Smooth muscle cell (in vitro differentiated cells): Measurements from ENCODE around the gene COL24A1. TPM values are rescaled to one million over a fixed set of nuclear protein-coding genes. Genes with fewer than 3 reads are reported as not detected.
"Not testable (repeated sequence)": the region's sequence is repeated elsewhere in the genome, so short reads cannot be mapped to it uniquely, and the experiment has no call there.

Source experiments
- DNase-seq: peaks from one replicate; lab custom pipeline; 2025; ENCODE audit not compliant: unreplicated experiment; lab: John Stamatoyannopoulos, UW
- H2AFZ ChIP-seq: fragments of 200-600 bp; sonication (generic); 2 replicates; pipeline ENCODE4 v1.6.0; 2016; ENCODE audit warnings: antibody characterized with exemption, low read depth, mild to moderate bottlenecking
- H3F3A ChIP-seq: fragments of 200-600 bp; sonication (generic); 2 replicates; pipeline ENCODE4 v1.6.0; 2017; ENCODE audit warnings: antibody characterized with exemption, low read depth
- H3K27ac ChIP-seq: fragments of 200-600 bp; sonication (generic); 2 replicates; pipeline ENCODE4 v1.5.1; 2016; ENCODE audit warnings: low read depth, mild to moderate bottlenecking
- H3K27me3 ChIP-seq: fragments of 200-600 bp; sonication (generic); 2 replicates; pipeline ENCODE4 v1.6.1; 2016; ENCODE audit warnings: low read depth, mild to moderate bottlenecking
- H3K36me3 ChIP-seq: fragments of 200-600 bp; sonication (generic); 2 replicates; pipeline ENCODE4 v1.5.1; 2016; ENCODE audit warnings: low read depth
- H3K4me1 ChIP-seq: fragments of 200-600 bp; sonication (generic); 2 replicates; pipeline ENCODE4 v1.5.1; 2016; ENCODE audit warnings: low read depth
- H3K4me2 ChIP-seq: fragments of 200-600 bp; sonication (generic); 2 replicates; pipeline ENCODE4 v1.6.0; 2016; ENCODE audit warnings: mild to moderate bottlenecking
- H3K4me3 ChIP-seq: fragments of 200-600 bp; sonication (generic); 2 replicates; pipeline ENCODE4 v1.5.1; 2016; ENCODE audit warnings: mild to moderate bottlenecking
- H3K79me2 ChIP-seq: fragments of 200-600 bp; sonication (generic); 2 replicates; pipeline ENCODE4 v1.6.0; 2016; ENCODE audit warnings: low read depth, mild to moderate bottlenecking
- H3K9ac ChIP-seq: fragments of 200-600 bp; sonication (generic); 2 replicates; pipeline ENCODE4 v1.6.0; 2016; ENCODE audit warnings: low read depth
- H3K9me3 ChIP-seq: fragments of 200-600 bp; sonication (generic); replicated peaks from 2 replicates; pipeline ENCODE4 v1.5.1; 2016; ENCODE audit warnings: low read depth
- H4K20me1 ChIP-seq: fragments of 200-600 bp; sonication (generic); 2 replicates; pipeline ENCODE4 v1.6.0; 2016; ENCODE audit warnings: low read depth
- WGBS: methylation state at CpG from one replicate; pipeline ENCODE4 v1.1.7; 2016; ENCODE audit warnings: low lambda C conversion rate; 5-methylcytosine and 5-hydroxymethylcytosine counted together
- polyA plus RNA-seq: library from polyadenylated mRNA; unstranded; fragments of >200 nt; fragmentation: Nextera tagmentation; extraction: Ambion mirVana; gene quantifications from 2 replicates; pipeline ENCODE4 v1.2.1, GENCODE V29; 2016
- total RNA-seq: library from RNA; depleted of rRNA; stranded (reverse); fragments of >200 nt; gene quantifications from 2 replicates; pipeline ENCODE4 v1.2.3, GENCODE V29; 2014
- TF ChIP-seq, protein P1 (sequence below): fragments of 200-600 bp; sonication (generic); IDR thresholded peaks from 2 replicates; pipeline ENCODE4 v1.5.1; 2017; ENCODE audit warnings: borderline replicate concordance, mild to moderate bottlenecking, antibody characterized with exemption; ENCODE audit not compliant: insufficient read depth, poor library complexity, severe bottlenecking

The COL24A1 gene
- total and polyA plus RNA-seq, 2 experiments from 2014 or later = 1.5 to 3.2 TPM

DNA sequence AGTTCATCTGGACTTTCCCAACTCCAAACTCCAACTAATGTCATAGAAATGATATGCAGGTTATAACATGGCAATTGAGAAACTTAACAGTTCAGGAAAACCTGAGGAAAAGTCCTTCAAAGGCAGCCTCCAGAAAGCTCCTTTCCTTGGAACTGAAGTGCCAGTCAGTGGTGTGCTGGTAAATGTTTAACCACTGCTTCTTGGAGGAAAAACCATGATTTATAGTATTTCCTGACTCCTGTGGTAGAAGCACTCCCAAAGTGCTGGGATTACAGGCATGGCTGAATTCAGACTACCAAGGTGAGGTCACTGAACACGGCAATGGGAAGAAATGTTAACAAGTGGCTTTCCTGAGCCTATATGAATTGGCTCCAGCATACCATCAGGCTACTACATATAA, 421.6 kb downstream of the COL24A1 start:
- H3K27ac ChIP-seq = no peak overlapping the region
- no peak overlapping the region for H3K9ac ChIP-seq
- DNase-seq = no peak
- no peaks in the 10 kb centered on the region for H3K9me3 ChIP-seq
- TF ChIP-seq, protein P1, sequence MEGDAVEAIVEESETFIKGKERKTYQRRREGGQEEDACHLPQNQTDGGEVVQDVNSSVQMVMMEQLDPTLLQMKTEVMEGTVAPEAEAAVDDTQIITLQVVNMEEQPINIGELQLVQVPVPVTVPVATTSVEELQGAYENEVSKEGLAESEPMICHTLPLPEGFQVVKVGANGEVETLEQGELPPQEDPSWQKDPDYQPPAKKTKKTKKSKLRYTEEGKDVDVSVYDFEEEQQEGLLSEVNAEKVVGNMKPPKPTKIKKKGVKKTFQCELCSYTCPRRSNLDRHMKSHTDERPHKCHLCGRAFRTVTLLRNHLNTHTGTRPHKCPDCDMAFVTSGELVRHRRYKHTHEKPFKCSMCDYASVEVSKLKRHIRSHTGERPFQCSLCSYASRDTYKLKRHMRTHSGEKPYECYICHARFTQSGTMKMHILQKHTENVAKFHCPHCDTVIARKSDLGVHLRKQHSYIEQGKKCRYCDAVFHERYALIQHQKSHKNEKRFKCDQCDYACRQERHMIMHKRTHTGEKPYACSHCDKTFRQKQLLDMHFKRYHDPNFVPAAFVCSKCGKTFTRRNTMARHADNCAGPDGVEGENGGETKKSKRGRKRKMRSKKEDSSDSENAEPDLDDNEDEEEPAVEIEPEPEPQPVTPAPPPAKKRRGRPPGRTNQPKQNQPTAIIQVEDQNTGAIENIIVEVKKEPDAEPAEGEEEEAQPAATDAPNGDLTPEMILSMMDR = no peak
- H3K27me3 ChIP-seq = no peaks in the 10 kb centered on the region
- WGBS = 88% methylated on average over 1 of the region's 1 CpG
- H3K4me2 ChIP-seq = no peak overlapping the region
- no peak overlapping the region for H2AFZ ChIP-seq
- no peaks in the 10 kb centered on the region for H3F3A ChIP-seq
- H3K36me3 ChIP-seq = no peaks in the 10 kb centered on the region
- H4K20me1 ChIP-seq = no peaks in the 10 kb centered on the region
- H3K4me1 ChIP-seq = no peaks in the 10 kb centered on the region
- H3K4me3 ChIP-seq = no peak overlapping the region
- H3K79me2 ChIP-seq = no peaks in the 10 kb centered on the region

DNA sequence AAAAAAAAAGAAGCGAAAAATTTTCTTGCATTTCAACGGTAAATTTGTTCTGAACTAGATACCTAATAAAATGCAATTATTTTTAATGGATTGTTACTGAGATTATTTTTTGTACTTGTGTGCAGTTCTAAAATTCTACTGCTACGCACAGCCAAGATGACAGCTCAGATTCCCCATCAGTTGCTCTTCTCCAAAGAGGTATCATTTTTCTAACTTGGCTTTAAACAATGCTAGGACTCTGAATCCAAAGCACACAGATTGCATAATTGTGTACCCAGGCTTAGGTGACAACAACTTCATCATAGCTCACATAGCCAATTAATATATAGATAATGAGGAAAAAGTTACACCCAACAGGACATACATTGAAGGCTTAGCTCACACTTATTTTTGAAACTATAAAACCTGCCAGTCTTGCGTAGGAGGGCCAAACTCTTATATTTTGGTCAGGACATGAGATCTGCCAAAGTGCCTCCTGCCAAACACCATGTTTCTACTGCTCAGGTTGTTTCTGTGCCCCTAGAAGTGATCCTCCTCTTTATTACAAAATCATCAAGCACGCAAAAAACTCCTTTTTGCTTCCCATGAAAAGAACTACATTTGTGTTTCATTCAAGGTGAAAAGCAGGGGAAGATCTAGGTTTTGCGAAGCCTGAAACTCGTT, 437.8 kb downstream of the COL24A1 start:
- Histone ChIP-seq H3F3A (no peaks in the 10 kb centered on the region), H4K20me1 (no peaks in the 10 kb centered on the region), H3K27ac (no peak overlapping the region), H3K79me2 (no peaks in the 10 kb centered on the region), H3K4me1 (no peaks in the 10 kb centered on the region), H3K4me2 (no peak overlapping the region), H3K9me3 (no peaks in the 10 kb centered on the region), H2AFZ (no peak overlapping the region), H3K4me3 (no peak overlapping the region), H3K36me3 (no peaks in the 10 kb centered on the region), H3K9ac (no peak overlapping the region), H3K27me3 (no peaks in the 10 kb centered on the region)
- TF ChIP-seq, protein P1 = no peak
- 92% methylated on average over 7 of the region's 7 CpGs for WGBS
- no peak for DNase-seq

DNA sequence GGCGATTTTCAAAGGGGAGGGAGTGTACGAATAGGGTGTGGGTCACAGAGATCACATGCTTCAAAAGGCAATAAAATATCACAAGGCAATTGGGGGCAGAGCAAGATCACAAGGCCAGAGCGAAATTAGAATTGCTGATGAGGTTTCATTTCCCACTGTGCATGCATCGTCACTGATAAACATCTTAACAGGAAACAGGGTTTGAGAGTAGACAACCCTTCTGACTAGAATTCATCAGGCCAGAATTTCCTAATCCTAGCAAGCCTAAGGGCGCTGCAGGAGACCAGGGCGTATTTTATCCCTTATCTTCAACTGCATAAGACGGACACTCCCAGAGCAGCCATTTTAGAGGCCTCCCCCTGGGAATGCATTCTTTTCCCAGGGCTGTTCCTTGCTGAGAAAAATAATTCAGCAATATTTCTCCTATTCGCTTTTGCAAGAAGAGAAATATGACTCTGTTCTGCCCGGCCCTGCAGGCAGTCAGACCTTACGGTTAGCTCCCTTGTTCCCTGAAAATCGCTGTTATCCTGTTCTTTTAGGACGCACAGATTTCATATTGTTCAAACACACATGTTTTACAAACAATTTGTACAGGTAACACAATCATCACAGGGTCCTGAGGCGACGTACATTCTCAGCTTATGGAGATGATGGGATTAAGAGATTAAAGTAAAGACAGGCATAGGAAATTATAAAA, 442.0 kb downstream of the COL24A1 start:
- H3K27ac ChIP-seq, H2AFZ ChIP-seq, H3K36me3 ChIP-seq, H3K27me3 ChIP-seq, H3K4me3 ChIP-seq, H3K79me2 ChIP-seq, H3K4me1 ChIP-seq, H4K20me1 ChIP-seq, H3K9me3 ChIP-seq, H3K4me2 ChIP-seq, DNase-seq, H3F3A ChIP-seq, H3K9ac ChIP-seq: not testable (repeated sequence)
- WGBS = 87% methylated on average over 14 of the region's 14 CpGs

DNA sequence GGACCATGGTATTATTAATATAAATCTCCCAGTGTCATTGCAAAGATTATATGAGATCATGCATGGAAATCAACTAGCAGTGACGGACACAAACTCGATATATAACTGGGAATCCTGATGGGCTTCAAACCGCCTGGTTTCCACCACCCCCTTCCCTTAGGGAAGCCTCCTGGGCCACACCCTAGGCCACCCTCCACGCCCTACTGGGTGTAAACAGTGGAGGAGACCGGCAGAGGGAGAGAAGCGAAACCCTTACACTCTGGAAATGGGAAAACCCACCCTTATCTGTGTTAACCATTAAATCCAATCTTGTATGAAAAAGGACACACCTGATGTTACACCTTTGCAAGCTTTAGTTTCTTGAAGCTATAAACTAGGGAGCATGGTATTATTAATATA, 447.7 kb downstream of the COL24A1 start:
- TF ChIP-seq, protein P1 = no peak
- Histone ChIP-seq H3K4me2 (peak overlapping the region; percentile 84), H3K4me3 (peak overlapping the region; percentile 72), H3F3A (peaks cover 6% of the 10 kb centered on the region), H3K27me3 (no peaks in the 10 kb centered on the region), H4K20me1 (no peaks in the 10 kb centered on the region), H3K79me2 (peaks cover 40% of the 10 kb centered on the region), H3K27ac (peak overlapping the region; percentile 74), H3K9me3 (no peaks in the 10 kb centered on the region), H3K36me3 (peaks cover 5% of the 10 kb centered on the region), H3K9ac (peak overlapping the region; percentile 60), H3K4me1 (peaks cover 17% of the 10 kb centered on the region), H2AFZ (peak overlapping the region; percentile 98)
- DNase-seq = no peak
- WGBS = 87% methylated on average over 6 of the region's 6 CpGs
